Measurements from ENCODE around the gene TANC1. TPM values are rescaled to one million over a fixed set of nuclear protein-coding genes. Genes with fewer than 3 reads are reported as not detected.

Gene TANC1
- total and polyA plus RNA-seq, 7 experiments from 2014 or later = 0.13 to 0.39 (median 0.22) TPM; not detected in 1

DNA sequence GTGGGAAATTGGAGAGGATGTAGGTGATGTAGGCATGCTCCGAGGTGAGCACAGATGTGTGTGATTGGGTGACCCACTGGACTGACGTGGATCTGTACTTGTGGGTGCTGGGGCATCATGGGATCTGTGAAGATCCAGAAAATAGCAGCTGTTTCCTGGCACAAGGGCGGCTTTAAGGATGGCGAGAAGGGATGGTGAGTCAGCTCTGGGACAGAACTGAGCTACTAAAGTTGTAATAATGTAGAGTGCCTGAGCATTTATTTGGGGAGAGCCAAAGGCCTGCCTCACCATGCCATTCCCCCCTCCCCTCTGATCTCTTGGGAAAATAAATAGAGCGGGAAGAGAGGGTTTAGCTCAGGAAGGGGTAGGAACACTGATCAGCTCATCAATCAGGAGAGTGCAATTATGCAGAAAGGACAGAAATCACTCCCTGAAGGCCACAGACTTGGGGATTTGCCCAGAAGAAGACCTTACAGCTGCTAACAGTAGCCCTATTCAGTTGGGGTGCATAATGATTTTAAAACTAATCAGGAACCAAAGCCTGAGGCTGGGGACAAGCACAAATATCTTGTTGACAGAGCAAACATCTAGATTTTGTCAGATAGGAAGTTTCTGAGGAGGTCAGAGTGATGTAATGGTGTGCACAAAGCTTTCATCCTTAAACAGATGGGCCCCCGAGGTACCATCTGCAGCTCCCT lies 30.3 kb downstream of the TANC1 start:
- no peak for ATAC-seq
- no peaks in the 10 kb centered on the region for H3K4me1 ChIP-seq (ENCODE audit: control insufficient read depth in 2 of 2, insufficient read depth in 2 of 2, low read length in 2 of 2)
- intact Hi-C loops (cut with micrococcal nuclease) = no loop called here
- no peak overlapping the region for H3K27ac ChIP-seq (ENCODE audit: low read depth, low read length)
- H3K36me3 Mint-ChIP-seq = no peaks in the 10 kb centered on the region
- H3K9me3 Mint-ChIP-seq = no peaks in the 10 kb centered on the region
- H3K36me3 ChIP-seq (ENCODE audit: control insufficient read depth in 2 of 3, insufficient read depth in 3 of 3, low read length in 3 of 3) = no peaks in the 10 kb centered on the region
- H3K27me3 ChIP-seq (ENCODE audit: control insufficient read depth in 2 of 2, insufficient read depth in 2 of 2, low read length in 2 of 2) = no peaks in the 10 kb centered on the region
- no peak overlapping the region for H3K4me3 ChIP-seq (ENCODE audit: low read length)
- peaks cover 0 to 5% (median 0%) of the 10 kb centered on the region in 7 donors for H3K4me1 Mint-ChIP-seq
- ChIA-PET POLR2A (no interaction called here), CTCF (no interaction called here)
- no peaks in the 10 kb centered on the region for H3K9me3 ChIP-seq (ENCODE audit: control insufficient read depth in 2 of 3, low read length in 3 of 3)
- DNase-seq = no peak
- no peak overlapping the region for H3K4me3 Mint-ChIP-seq
- H3K27ac Mint-ChIP-seq = no peak overlapping the region
- H3K27me3 Mint-ChIP-seq = peaks cover 0 to 11% (median 0%) of the 10 kb centered on the region in 5 donors

GRCh38 chr2:158999458-158999857 lies 31.0 kb downstream of the TANC1 start:
- Histone ChIP-seq H3K27me3 (ENCODE audit: control insufficient read depth in 2 of 2, insufficient read depth in 2 of 2, low read length in 2 of 2) (no peaks in the 10 kb centered on the region), H3K9me3 (ENCODE audit: control insufficient read depth in 2 of 3, low read length in 3 of 3) (no peaks in the 10 kb centered on the region), H3K36me3 (ENCODE audit: control insufficient read depth in 2 of 3, insufficient read depth in 3 of 3, low read length in 3 of 3) (no peaks in the 10 kb centered on the region), H3K4me1 (ENCODE audit: control insufficient read depth in 2 of 2, insufficient read depth in 2 of 2, low read length in 2 of 2) (no peaks in the 10 kb centered on the region), H3K27ac (ENCODE audit: low read depth, low read length) (no peak overlapping the region), H3K4me3 (ENCODE audit: low read length) (no peak overlapping the region)
- H3K36me3 Mint-ChIP-seq = peaks cover 0 to 2% (median 0%) of the 10 kb centered on the region in 5 donors
- ChIA-PET POLR2A (no interaction called here), CTCF (no interaction called here)
- DNase-seq = no peak
- H3K4me1 Mint-ChIP-seq = peaks cover 0 to 5% (median 0%) of the 10 kb centered on the region in 7 donors
- ATAC-seq = no peak
- intact Hi-C loops (cut with micrococcal nuclease) = no loop called here
- H3K4me3 Mint-ChIP-seq = no peak overlapping the region
- H3K27me3 Mint-ChIP-seq = peaks cover 0 to 7% (median 0%) of the 10 kb centered on the region in 5 donors
- H3K27ac Mint-ChIP-seq = no peak overlapping the region
- H3K9me3 Mint-ChIP-seq = peaks cover 0 to 7% (median 0%) of the 10 kb centered on the region in 11 donors

DNA sequence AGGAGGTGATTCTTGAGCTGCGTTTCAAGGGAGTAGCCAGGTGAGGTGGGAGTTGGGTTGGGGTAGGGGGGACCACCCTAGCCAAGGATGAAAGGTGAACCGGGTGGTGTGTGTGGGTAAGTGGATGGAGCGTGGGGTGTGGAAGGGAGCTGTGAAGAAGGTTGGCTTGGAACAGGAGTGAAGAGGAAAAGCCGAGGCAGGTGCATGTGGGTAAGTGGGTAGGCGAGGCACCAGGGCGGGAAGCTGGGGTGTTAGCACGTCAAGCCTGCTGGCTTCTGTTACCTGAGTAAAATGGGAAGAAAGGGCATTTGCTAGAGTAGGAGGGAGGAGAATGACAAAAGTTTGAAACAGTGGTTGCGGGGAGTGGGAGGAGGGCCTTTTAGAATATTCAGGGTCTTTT lies 31.6 kb downstream of the TANC1 start:
- Mint-ChIP-seq H3K36me3 (peaks cover 0 to 4% (median 0%) of the 10 kb centered on the region in 5 donors), H3K27ac (no peak overlapping the region), H3K4me1 (peaks cover 0 to 5% (median 0%) of the 10 kb centered on the region in 7 donors), H3K27me3 (peaks cover 0 to 7% (median 0%) of the 10 kb centered on the region in 5 donors), H3K4me3 (no peak overlapping the region), H3K9me3 (peaks cover 0 to 13% (median 0%) of the 10 kb centered on the region in 11 donors)
- Histone ChIP-seq H3K36me3 (ENCODE audit: control insufficient read depth in 2 of 3, insufficient read depth in 3 of 3, low read length in 3 of 3) (no peaks in the 10 kb centered on the region), H3K27ac (ENCODE audit: low read depth, low read length) (no peak overlapping the region), H3K27me3 (ENCODE audit: control insufficient read depth in 2 of 2, insufficient read depth in 2 of 2, low read length in 2 of 2) (no peaks in the 10 kb centered on the region), H3K4me1 (ENCODE audit: control insufficient read depth in 2 of 2, insufficient read depth in 2 of 2, low read length in 2 of 2) (no peaks in the 10 kb centered on the region), H3K9me3 (ENCODE audit: control insufficient read depth in 2 of 3, low read length in 3 of 3) (peaks cover 0 to 5% (median 0%) of the 10 kb centered on the region in 3 experiments), H3K4me3 (ENCODE audit: low read length) (no peak overlapping the region)
- ATAC-seq (no peak), DNase-seq (no peak)
- CTCF ChIA-PET = no interaction called here
- intact Hi-C loops (cut with micrococcal nuclease) = no loop called here
- POLR2A ChIA-PET = no interaction called here

- no peak overlapping the region for H3K4me3 ChIP-seq (ENCODE audit: low read length)
- DNase-seq (no peak), ATAC-seq (no peak)
- Mint-ChIP-seq H3K27ac (no peak overlapping the region), H3K36me3 (peaks cover 0 to 4% (median 0%) of the 10 kb centered on the region in 5 donors), H3K9me3 (peaks cover 0 to 13% (median 0%) of the 10 kb centered on the region in 11 donors), H3K4me3 (no peak overlapping the region), H3K4me1 (peaks cover 0 to 5% (median 0%) of the 10 kb centered on the region in 7 donors), H3K27me3 (peaks cover 0 to 6% (median 3%) of the 10 kb centered on the region in 5 donors)
- no peaks in the 10 kb centered on the region for H3K36me3 ChIP-seq (ENCODE audit: control insufficient read depth in 2 of 3, insufficient read depth in 3 of 3, low read length in 3 of 3)
- CTCF ChIA-PET = no interaction called here
- intact Hi-C loops (cut with micrococcal nuclease) = no loop called here
- H3K27ac ChIP-seq (ENCODE audit: low read depth, low read length) = no peak overlapping the region
- POLR2A ChIA-PET = interaction anchor here (0.6 kb wide), 1 partner anchor 48 kb away, joined by 5 read pairs; no protein-coding TSS in a partner anchor
- H3K9me3 ChIP-seq (ENCODE audit: control insufficient read depth in 2 of 3, low read length in 3 of 3) = peaks cover 0 to 6% (median 0%) of the 10 kb centered on the region in 3 experiments
- H3K27me3 ChIP-seq (ENCODE audit: control insufficient read depth in 2 of 2, insufficient read depth in 2 of 2, low read length in 2 of 2) = no peaks in the 10 kb centered on the region
- no peaks in the 10 kb centered on the region for H3K4me1 ChIP-seq (ENCODE audit: control insufficient read depth in 2 of 2, insufficient read depth in 2 of 2, low read length in 2 of 2)
Measured at GRCh38 chr2:159002462-159003111, 34.1 kb downstream of the TANC1 start.

GRCh38 chr2:159003555-159003954 lies 35.1 kb downstream of the TANC1 start:
- CTCF ChIA-PET = interaction anchor here (0.6 kb wide), 1 partner anchor 1216 kb away, joined by 4 read pairs; no protein-coding TSS in a partner anchor
- no peaks in the 10 kb centered on the region for H3K36me3 ChIP-seq (ENCODE audit: control insufficient read depth in 2 of 3, insufficient read depth in 3 of 3, low read length in 3 of 3)
- H3K4me3 ChIP-seq (ENCODE audit: low read length) = no peak overlapping the region
- Mint-ChIP-seq H3K36me3 (peaks cover 0 to 4% (median 0%) of the 10 kb centered on the region in 5 donors), H3K27me3 (peaks cover 0 to 9% (median under 1%) of the 10 kb centered on the region in 5 donors), H3K4me1 (peaks cover 0 to 5% (median 0%) of the 10 kb centered on the region in 7 donors), H3K9me3 (peaks cover 0 to 13% (median 0%) of the 10 kb centered on the region in 11 donors), H3K27ac (no peak overlapping the region), H3K4me3 (no peak overlapping the region)
- POLR2A ChIA-PET = no interaction called here
- H3K4me1 ChIP-seq (ENCODE audit: control insufficient read depth in 2 of 2, insufficient read depth in 2 of 2, low read length in 2 of 2) = no peaks in the 10 kb centered on the region
- peaks cover 0 to 6% (median 0%) of the 10 kb centered on the region in 3 experiments for H3K9me3 ChIP-seq (ENCODE audit: control insufficient read depth in 2 of 3, low read length in 3 of 3)
- ATAC-seq (no peak), DNase-seq (no peak)
- H3K27ac ChIP-seq (ENCODE audit: low read depth, low read length) = no peak overlapping the region
- intact Hi-C loops (cut with micrococcal nuclease) = no loop called here
- H3K27me3 ChIP-seq (ENCODE audit: control insufficient read depth in 2 of 2, insufficient read depth in 2 of 2, low read length in 2 of 2) = no peaks in the 10 kb centered on the region

DNA sequence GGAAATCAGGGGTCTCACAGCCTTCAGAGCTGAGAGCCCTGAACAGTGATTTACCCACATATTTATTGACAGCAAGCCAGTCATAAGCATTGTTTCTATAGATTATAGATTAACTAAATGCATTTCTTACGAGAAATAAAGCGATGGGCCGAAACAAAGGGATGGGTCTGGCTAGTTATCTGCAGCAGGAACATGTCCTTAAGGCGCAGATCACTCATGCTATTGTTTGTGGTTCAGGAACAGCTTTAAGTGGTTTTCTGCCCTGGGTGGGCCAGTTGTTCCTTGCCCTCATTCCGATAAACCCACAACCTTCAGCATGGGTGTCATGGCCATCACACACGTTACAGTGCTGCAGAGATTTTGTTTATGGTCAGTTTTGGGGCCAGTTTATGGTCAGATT lies 36.4 kb downstream of the TANC1 start:
- ChIA-PET CTCF (no interaction called here), POLR2A (no interaction called here)
- H3K36me3 Mint-ChIP-seq = peaks cover 0 to 4% (median 0%) of the 10 kb centered on the region in 5 donors
- Histone ChIP-seq H3K27ac (ENCODE audit: low read depth, low read length) (no peak overlapping the region), H3K27me3 (ENCODE audit: control insufficient read depth in 2 of 2, insufficient read depth in 2 of 2, low read length in 2 of 2) (no peaks in the 10 kb centered on the region), H3K9me3 (ENCODE audit: control insufficient read depth in 2 of 3, low read length in 3 of 3) (peaks cover 0 to 6% (median 0%) of the 10 kb centered on the region in 3 experiments), H3K36me3 (ENCODE audit: control insufficient read depth in 2 of 3, insufficient read depth in 3 of 3, low read length in 3 of 3) (no peaks in the 10 kb centered on the region), H3K4me1 (ENCODE audit: control insufficient read depth in 2 of 2, insufficient read depth in 2 of 2, low read length in 2 of 2) (no peaks in the 10 kb centered on the region), H3K4me3 (ENCODE audit: low read length) (no peak overlapping the region)
- no peak overlapping the region for H3K4me3 Mint-ChIP-seq
- ATAC-seq = no peak
- peaks cover 0 to 13% (median 0%) of the 10 kb centered on the region in 11 donors for H3K9me3 Mint-ChIP-seq
- no peaks in the 10 kb centered on the region for H3K4me1 Mint-ChIP-seq
- peaks cover 0 to 9% (median 6%) of the 10 kb centered on the region in 5 donors for H3K27me3 Mint-ChIP-seq
- no peak for DNase-seq
- H3K27ac Mint-ChIP-seq = no peak overlapping the region
- intact Hi-C loops (cut with micrococcal nuclease) = no loop called here

Data from naive thymus-derived CD4-positive, alpha-beta T cell (primary cell).